Chondrocyte (in vitro differentiated cells): ENCODE results near the gene AXIN1. TPM values are rescaled to one million over a fixed set of nuclear protein-coding genes. Genes with fewer than 3 reads are reported as not detected.
A peak's percentile ranks its signal among the peaks of the same experiment; 100 is the strongest.

Source experiments
- DNase-seq: peaks from one replicate; pipeline ENCODE4 v3.0.0; 2021; ENCODE audit warnings: mixed read lengths, low spot score
- H3K27ac Mint-ChIP-seq: one replicate; pipeline ENCODE4 v1.8.0; 2021; ENCODE audit warnings: mild to moderate bottlenecking, moderate library complexity, mixed read lengths; ENCODE audit not compliant: unreplicated experiment
- H3K27me3 Mint-ChIP-seq: 2 replicates; pipeline ENCODE4 v1.8.0; 2021; ENCODE audit warnings: low read depth, mixed read lengths
- H3K36me3 Mint-ChIP-seq: 2 replicates; pipeline ENCODE4 v1.8.0; 2021; ENCODE audit warnings: low read depth, mixed read lengths
- H3K4me1 Mint-ChIP-seq: 2 replicates; pipeline ENCODE4 v1.8.0; 2021; ENCODE audit warnings: low read depth, mild to moderate bottlenecking, mixed read lengths
- H3K4me3 Mint-ChIP-seq: one replicate; pipeline ENCODE4 v1.8.0; 2021; ENCODE audit warnings: mild to moderate bottlenecking, moderate library complexity, mixed read lengths; ENCODE audit not compliant: unreplicated experiment
- H3K9me3 Mint-ChIP-seq: 2 replicates; pipeline ENCODE4 v1.8.0; 2021; ENCODE audit warnings: low read depth, mixed read lengths
- CTCF ChIP-seq: fragments of 200-600 bp; sonication (generic); IDR thresholded peaks from 2 replicates; pipeline ENCODE4 v1.5.0; 2021; ENCODE audit warnings: antibody characterized with exemption, mild to moderate bottlenecking, moderate library complexity
- total RNA-seq: library from RNA; stranded (reverse); gene quantifications from 3 replicates; pipeline ENCODE4 v1.2.1, GENCODE V29; 2021

AXIN1 gene
- total RNA-seq, 1 donor from 2014 or later: 27.2 TPM

GRCh38 chr16:324201-324450 lies 28.4 kb downstream of the AXIN1 start:
- H3K27me3 Mint-ChIP-seq: no peaks in the 10 kb centered on the region

GRCh38 chr16:322476-323143 lies 29.9 kb downstream of the AXIN1 start:
- no peak overlapping the region for H3K27ac Mint-ChIP-seq
- no peak for DNase-seq
- no peak for TF ChIP-seq CTCF
- no peak overlapping the region for H3K4me3 Mint-ChIP-seq
- H3K27me3 Mint-ChIP-seq: no peaks in the 10 kb centered on the region
- peaks cover 7% of the 10 kb centered on the region for H3K4me1 Mint-ChIP-seq
- no peaks in the 10 kb centered on the region for H3K9me3 Mint-ChIP-seq
- H3K36me3 Mint-ChIP-seq: peaks cover 1% of the 10 kb centered on the region

More at GRCh38 chr16:324201-324450, 28.4 kb downstream of the AXIN1 start:
- Mint-ChIP-seq H3K4me3 (no peak overlapping the region), H3K36me3 (no peaks in the 10 kb centered on the region), H3K27ac (no peak overlapping the region), H3K4me1 (peaks cover 10% of the 10 kb centered on the region), H3K9me3 (no peaks in the 10 kb centered on the region)
- DNase-seq: no peak
- TF ChIP-seq CTCF: no peak

GRCh38 chr16:321532-321931 lies 31.0 kb downstream of the AXIN1 start:
- no peaks in the 10 kb centered on the region for H3K27me3 Mint-ChIP-seq
- H3K4me1 Mint-ChIP-seq: no peaks in the 10 kb centered on the region
- DNase-seq: no peak
- TF ChIP-seq CTCF: no peak
- no peak overlapping the region for H3K4me3 Mint-ChIP-seq
- peaks cover 1% of the 10 kb centered on the region for H3K36me3 Mint-ChIP-seq
- no peak overlapping the region for H3K27ac Mint-ChIP-seq
- H3K9me3 Mint-ChIP-seq: no peaks in the 10 kb centered on the region

GRCh38 chr16:320206-320605 lies 32.3 kb downstream of the AXIN1 start:
- DNase-seq: no peak
- Mint-ChIP-seq H3K4me3 (no peak overlapping the region), H3K9me3 (no peaks in the 10 kb centered on the region), H3K27me3 (no peaks in the 10 kb centered on the region), H3K4me1 (no peaks in the 10 kb centered on the region), H3K27ac (no peak overlapping the region), H3K36me3 (peaks cover 1% of the 10 kb centered on the region)
- TF ChIP-seq CTCF: no peak

GRCh38 chr16:318628-319027 lies 33.9 kb downstream of the AXIN1 start:
- Mint-ChIP-seq H3K27me3 (no peaks in the 10 kb centered on the region), H3K4me3 (no peak overlapping the region), H3K4me1 (no peaks in the 10 kb centered on the region), H3K36me3 (peaks cover 3% of the 10 kb centered on the region), H3K9me3 (no peaks in the 10 kb centered on the region), H3K27ac (no peak overlapping the region)
- DNase-seq: no peak
- peak; percentile 37 for TF ChIP-seq CTCF
